WTC11 (cell line): ENCODE measurements around the gene PUS10.
"Not testable (repeated sequence)": the region's sequence is repeated elsewhere in the genome, so short reads cannot be mapped to it uniquely, and the experiment has no call there.

ENCODE experiments used
- ATF2 ChIP-seq: sonication (generic); formaldehyde crosslinking; IDR thresholded peaks from 2 replicates; pipeline ENCODE4 v1.8.1; 2022; ENCODE audit warnings: low read depth, missing genetic modification reagents, borderline replicate concordance
- CREB1 ChIP-seq: sonication (generic); formaldehyde crosslinking; IDR thresholded peaks from 2 replicates; pipeline ENCODE4 v1.8.0; 2023; ENCODE audit warnings: mild to moderate bottlenecking, missing genetic modification reagents
- CTCF ChIP-seq: fragments of 200-600 bp; IDR thresholded peaks from 2 replicates; pipeline ENCODE4 v1.8.0; 2022; ENCODE audit warnings: antibody characterized with exemption
- E2F5 ChIP-seq: sonication (generic); formaldehyde crosslinking; IDR thresholded peaks from 2 replicates; pipeline ENCODE4 v1.8.1; 2022; ENCODE audit warnings: mild to moderate bottlenecking, moderate library complexity, missing genetic modification reagents
- ELF4 ChIP-seq: sonication (generic); formaldehyde crosslinking; IDR thresholded peaks from 2 replicates; pipeline ENCODE4 v1.8.1; 2022; ENCODE audit warnings: low read depth, mild to moderate bottlenecking, moderate library complexity, missing genetic modification reagents
- ETV6 ChIP-seq: sonication (generic); formaldehyde crosslinking; IDR thresholded peaks from 2 replicates; pipeline ENCODE4 v1.8.1; 2022; ENCODE audit warnings: mild to moderate bottlenecking, missing genetic modification reagents
- JUN ChIP-seq: sonication (generic); formaldehyde crosslinking; IDR thresholded peaks from 2 replicates; pipeline ENCODE4 v1.8.0; 2023; ENCODE audit warnings: mild to moderate bottlenecking, missing genetic modification reagents
- MAX ChIP-seq: sonication (generic); formaldehyde crosslinking; IDR thresholded peaks from 2 replicates; pipeline ENCODE4 v1.8.0; 2022; ENCODE audit warnings: mild to moderate bottlenecking, missing genetic modification reagents
- MYBL2 ChIP-seq: sonication (generic); formaldehyde crosslinking; IDR thresholded peaks from 2 replicates; pipeline ENCODE4 v1.8.1; 2023; ENCODE audit warnings: mild to moderate bottlenecking, moderate library complexity, missing genetic modification reagents
- TEAD4 ChIP-seq: sonication (generic); formaldehyde crosslinking; IDR thresholded peaks from 2 replicates; pipeline ENCODE4 v1.8.0; 2022; ENCODE audit warnings: mild to moderate bottlenecking, missing genetic modification reagents
- USF1 ChIP-seq: sonication (generic); formaldehyde crosslinking; IDR thresholded peaks from 2 replicates; pipeline ENCODE4 v1.8.0; 2022; ENCODE audit warnings: mild to moderate bottlenecking, missing genetic modification reagents
- USF2 ChIP-seq: sonication (generic); formaldehyde crosslinking; IDR thresholded peaks from 2 replicates; pipeline ENCODE4 v1.8.1; 2023; ENCODE audit warnings: mild to moderate bottlenecking, missing genetic modification reagents, moderate library complexity
- ZNF121 ChIP-seq: sonication (generic); formaldehyde crosslinking; IDR thresholded peaks from 2 replicates; pipeline ENCODE4 v1.8.0; 2023; ENCODE audit warnings: missing genetic modification reagents
- ZNF219 ChIP-seq: sonication (generic); formaldehyde crosslinking; IDR thresholded peaks from 2 replicates; pipeline ENCODE4 v1.8.0; 2023; ENCODE audit warnings: missing genetic modification reagents, mild to moderate bottlenecking, borderline replicate concordance

GRCh38 chr2:60987656-60988055, 30.4 kb downstream of the PUS10 start:
- not testable (repeated sequence) for TF ChIP-seq TEAD4 (CRISPR knock-in tag); USF2 (CRISPR knock-in tag); MYBL2 (CRISPR knock-in tag); CREB1; MAX (CRISPR knock-in tag); ETV6 (CRISPR knock-in tag); ZNF219 (CRISPR knock-in tag); ATF2; JUN (CRISPR knock-in tag); CTCF; ZNF121 (CRISPR knock-in tag); E2F5 (CRISPR knock-in tag); USF1 (CRISPR knock-in tag); ELF4 (CRISPR knock-in tag)
